HL-60/S4 (cell line): ENCODE measurements around the gene EGFR.

Experiments
- in situ Hi-C: fragments of 300-500 bp; cut with MboI; formaldehyde crosslinking; loops from 2 replicates; pipeline ENCODE4 v1.14.3; 2022; ENCODE audit warnings: low sequenced_read_pairs

Gene EGFR

GRCh38 chr7:55240418-55241142 lies 221.8 kb downstream of the EGFR start:
- in situ Hi-C loops: no loop called here

GRCh38 chr7:55241958-55242357 lies 223.1 kb downstream of the EGFR start:
- in situ Hi-C loops: no loop called here

GRCh38 chr7:55242613-55243012 lies 223.8 kb downstream of the EGFR start:
- in situ Hi-C loops: no loop called here

DNA sequence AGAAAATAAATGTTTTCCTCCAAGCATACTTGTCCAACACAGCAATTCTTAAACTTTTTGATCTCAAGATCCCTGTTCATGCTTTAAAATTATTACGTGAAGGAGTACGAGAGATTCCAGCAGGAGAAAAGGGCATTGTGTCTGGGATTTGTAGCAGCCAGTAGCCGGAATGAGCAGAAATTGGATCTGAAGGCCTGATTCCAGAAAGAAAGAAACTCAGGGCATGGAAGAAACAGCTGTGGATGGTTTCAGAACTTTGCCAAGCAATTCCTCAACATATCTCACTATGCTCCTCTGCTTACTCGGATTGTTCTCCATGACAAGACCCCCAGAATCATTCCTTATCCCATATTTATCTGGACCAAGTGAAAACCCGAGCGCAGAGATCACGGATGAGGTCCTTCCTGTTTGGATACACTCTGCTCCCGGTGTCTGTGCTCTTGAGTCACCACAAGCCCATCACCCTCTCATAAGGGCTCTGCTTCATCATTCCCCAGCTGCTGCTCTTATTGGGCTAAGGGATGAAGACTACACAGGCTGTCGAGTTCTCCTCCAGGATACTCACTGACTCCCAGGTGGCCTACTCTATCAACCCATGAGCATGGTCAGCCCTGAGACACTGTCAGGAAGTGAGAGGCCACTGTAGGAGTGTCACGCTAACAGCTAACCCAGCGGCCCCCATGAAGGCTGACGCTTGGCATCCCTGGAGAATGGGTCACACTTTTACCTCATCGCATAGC lies 225.4 kb downstream of the EGFR start:
- in situ Hi-C loops: no loop called here

DNA sequence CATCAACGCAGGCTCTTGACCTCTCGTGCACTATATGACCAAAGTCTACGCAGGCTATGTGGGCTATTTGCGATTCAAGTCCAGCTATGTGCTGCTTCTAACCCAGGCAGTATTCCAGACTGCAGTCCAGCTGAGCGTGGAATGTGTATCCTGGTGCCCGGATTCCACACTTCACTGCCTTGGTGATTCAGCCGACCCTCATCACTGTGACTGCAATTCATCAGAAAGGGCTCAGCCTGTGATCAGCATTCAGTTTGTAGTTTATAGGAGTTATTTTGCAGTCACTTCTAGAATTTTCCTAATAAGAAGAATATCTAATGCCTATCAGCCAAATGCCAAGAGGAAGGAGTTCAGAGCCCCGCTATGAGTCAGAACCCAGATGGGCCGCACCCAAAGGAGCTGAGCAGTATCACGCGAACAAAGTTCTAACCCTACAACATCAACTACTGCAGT lies 226.5 kb downstream of the EGFR start:
- in situ Hi-C loops: no loop called here

- in situ Hi-C loops: no loop called here
Measured at GRCh38 chr7:55246171-55246570, 227.4 kb downstream of the EGFR start.

DNA sequence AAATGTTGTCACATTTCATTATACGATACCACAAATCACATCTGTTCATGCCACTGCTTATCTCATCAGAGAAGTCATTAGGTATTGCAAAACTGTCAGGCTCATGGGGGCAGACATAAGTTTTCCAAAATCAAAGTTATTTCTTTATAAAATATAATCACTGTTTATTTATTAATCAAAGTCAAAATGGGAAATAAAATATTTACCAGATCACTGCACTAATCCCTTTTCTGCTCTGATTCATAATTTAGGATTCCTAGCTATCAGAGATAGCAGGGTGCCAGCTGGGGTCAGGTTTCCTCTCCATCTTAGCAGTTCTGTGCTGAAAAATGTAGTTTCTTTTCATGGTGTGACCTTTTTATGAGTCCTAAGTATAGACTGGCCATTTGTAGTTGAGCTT lies 228.6 kb downstream of the EGFR start:
- in situ Hi-C loops: no loop called here

DNA sequence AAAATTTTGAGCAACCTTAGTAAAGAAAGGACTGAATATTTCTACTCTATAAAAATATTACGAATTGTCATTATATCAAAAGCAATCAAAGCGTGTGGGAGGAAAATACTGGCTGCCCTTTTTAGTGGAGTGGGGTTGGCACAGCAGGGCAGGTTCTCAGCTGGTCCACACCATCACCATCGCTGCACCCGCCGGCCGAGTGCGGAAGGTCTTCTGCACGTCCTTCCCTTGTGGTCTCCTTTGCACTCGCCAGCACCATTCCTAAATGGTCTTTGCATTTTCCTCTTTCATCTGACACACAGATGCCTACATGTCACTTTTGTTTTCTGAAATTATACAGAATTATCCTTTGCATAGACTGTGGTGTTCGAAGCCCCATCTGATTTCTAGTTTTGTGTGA lies 229.7 kb downstream of the EGFR start:
- in situ Hi-C loops: no loop called here

- in situ Hi-C loops: no loop called here
Measured at GRCh38 chr7:55249332-55249731, 230.5 kb downstream of the EGFR start.

DNA sequence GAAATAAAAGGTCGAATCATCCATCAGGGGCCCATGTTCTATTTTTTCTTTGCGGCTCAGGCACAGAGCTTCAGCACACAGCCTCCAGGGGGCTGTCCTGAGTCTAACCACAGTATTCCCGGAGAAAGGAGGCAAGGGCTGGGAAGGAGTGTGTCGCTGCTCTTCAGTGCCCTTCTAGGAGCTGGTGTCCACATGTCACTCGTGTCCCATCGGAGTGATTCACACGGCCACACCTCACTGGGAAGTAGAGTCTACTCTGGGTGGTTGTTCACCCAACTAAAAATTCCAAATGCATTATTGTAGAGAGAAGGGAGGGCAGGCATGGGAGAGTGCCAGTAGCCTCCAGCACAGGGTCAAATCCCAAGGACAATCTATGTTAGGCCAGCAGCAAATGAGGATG lies 231.5 kb downstream of the EGFR start:
- in situ Hi-C loops: loop anchor here (25.0 kb wide), 1 partner anchor 488 kb away; the partner anchor contains the start of gene SEC61G

GRCh38 chr7:55251313-55251712 lies 232.5 kb downstream of the EGFR start:
- in situ Hi-C loops: loop anchor here (25.0 kb wide), 1 partner anchor 489 kb away; the partner anchor contains the start of gene SEC61G

GRCh38 chr7:55251911-55252310 lies 233.1 kb downstream of the EGFR start:
- in situ Hi-C loops: loop anchor here (25.0 kb wide), 1 partner anchor 490 kb away; the partner anchor contains the start of gene SEC61G

- in situ Hi-C loops: loop anchor here (25.0 kb wide), 1 partner anchor 490 kb away; the partner anchor contains the start of gene SEC61G
Measured at GRCh38 chr7:55252386-55252785, 233.6 kb downstream of the EGFR start.

GRCh38 chr7:55253188-55253587 lies 234.4 kb downstream of the EGFR start:
- in situ Hi-C loops: loop anchor here (25.0 kb wide), 1 partner anchor 491 kb away; the partner anchor contains the start of gene SEC61G

- in situ Hi-C loops: loop anchor here (25.0 kb wide), 1 partner anchor 492 kb away; the partner anchor contains the start of gene SEC61G
Measured at GRCh38 chr7:55254242-55254595, 235.4 kb downstream of the EGFR start.

- in situ Hi-C loops: loop anchor here (25.0 kb wide), 1 partner anchor 493 kb away; the partner anchor contains the start of gene SEC61G
Measured at GRCh38 chr7:55254596-55255495, 236.0 kb downstream of the EGFR start.

DNA sequence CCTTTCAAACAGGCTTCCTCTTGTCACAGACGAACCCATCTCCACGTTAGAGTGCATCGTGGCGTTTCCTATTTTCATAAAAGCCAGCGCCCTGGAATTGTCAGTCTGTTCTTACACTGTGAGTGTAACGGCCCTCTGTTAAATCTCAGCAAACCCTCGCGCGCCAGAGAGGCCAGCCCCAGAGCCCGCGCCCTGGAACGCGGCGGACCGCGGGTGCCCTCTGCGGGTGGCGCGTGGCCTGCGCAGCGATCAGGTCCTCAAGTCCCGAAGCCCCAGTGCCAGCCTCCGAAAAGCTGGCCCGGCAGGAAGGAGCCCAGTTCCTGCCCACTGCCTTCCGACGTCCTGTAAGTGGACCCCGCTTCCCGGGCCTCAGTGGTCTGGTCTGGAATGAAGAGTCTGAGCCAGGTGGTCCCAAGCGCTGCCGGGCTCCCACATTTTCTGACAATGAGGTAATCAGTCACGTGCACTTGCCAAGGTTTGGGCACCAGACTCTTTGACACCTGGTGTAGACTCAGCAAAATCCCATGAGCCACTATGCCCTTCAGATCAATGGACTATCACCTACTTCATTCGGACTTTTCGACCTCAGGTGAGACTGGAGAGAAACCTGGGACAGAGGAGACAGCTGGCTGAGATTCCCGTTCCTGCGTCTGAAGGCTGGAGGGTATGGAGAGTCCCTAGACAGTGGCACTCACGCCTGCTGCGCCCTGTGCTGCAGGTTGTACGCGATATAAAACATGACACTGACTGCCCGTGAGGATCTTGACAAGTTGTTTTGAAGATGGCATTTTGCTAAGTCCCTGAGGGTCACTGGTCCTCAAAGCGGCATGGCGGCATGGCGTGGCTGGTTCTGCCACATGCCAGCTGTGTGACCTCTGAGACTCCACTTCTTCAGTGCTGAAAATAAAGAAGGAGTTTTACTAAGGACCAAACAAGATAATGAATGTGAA lies 237.0 kb downstream of the EGFR start:
- in situ Hi-C loops: loop anchor here (25.0 kb wide), 1 partner anchor 493 kb away; the partner anchor contains the start of gene SEC61G

DNA sequence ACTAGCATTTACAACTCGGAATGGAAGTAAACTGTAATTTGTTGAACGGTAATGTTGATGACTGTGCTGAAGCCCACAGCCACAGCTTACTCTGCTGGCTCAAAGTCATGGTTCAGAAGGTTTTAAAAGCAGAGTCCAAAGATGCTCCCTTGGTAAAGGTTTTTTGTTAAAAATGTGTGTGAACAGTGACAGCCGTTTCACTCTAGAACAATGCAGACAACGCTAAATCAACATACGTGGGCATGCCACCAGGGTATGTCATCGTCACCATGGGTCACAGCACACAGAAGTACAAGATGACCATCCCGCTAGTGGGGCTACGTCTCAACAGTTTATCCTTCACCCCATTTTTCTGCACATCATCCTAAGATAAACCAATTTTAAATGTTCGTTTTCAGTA lies 239.8 kb downstream of the EGFR start:
- in situ Hi-C loops: loop anchor here (25.0 kb wide), 1 partner anchor 496 kb away; the partner anchor contains the start of gene SEC61G

DNA sequence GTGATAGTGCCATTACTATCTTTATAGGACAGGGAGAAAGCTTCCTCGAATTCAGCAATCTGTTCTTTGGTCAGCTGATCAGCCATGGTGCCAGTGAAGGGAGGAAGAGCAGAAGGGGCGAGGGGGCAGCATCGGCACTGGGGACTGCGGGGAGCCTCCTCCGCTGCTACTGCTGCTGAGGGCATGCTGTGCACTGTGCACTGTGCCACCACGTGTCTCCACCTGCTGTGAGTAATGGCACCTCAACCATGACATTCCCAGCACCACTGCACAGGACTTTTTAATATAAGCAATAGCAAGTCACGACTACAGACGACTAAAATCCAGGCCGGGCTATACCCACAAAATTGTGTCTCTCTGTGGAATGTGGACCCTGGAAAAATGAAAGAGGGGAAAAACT lies 241.4 kb downstream of the EGFR start:
- in situ Hi-C loops: loop anchor here (25.0 kb wide), 1 partner anchor 498 kb away; the partner anchor contains the start of gene SEC61G
